Left lung (tissue), 10 donors: ENCODE data around the gene GPR158. TPM values are rescaled to one million over a fixed set of nuclear protein-coding genes. Genes with fewer than 3 reads are reported as not detected.

Source experiments
- ATAC-seq: fragments of 200-7000 bp; cut with Tn5 transposase; one replicate; pipeline ENCODE4 v1.9.1; 2020; ENCODE audit warnings: moderate library complexity
- DNase-seq, 4 donors: peaks; one replicate each; pipeline ENCODE4 v3.0.0-alpha.2; 2013 to 2020
- H3K27ac ChIP-seq, 2 donors: fragments of 200-600 bp; sonication (generic) in 1 of 2; one replicate each; pipeline versions ENCODE4 v1.5.0 to v1.8.0; 2020 to 2021
- H3K27me3 ChIP-seq, 2 donors: fragments of 200-600 bp; sonication (generic) in 1 of 2; one replicate each; pipeline versions ENCODE4 v1.5.0 to v1.8.0; 2020 to 2021
- H3K36me3 ChIP-seq, 2 donors: fragments of 200-600 bp; sonication (generic) in 1 of 2; one replicate each; pipeline versions ENCODE4 v1.5.0 to v1.8.0; 2020 to 2021
- H3K4me1 ChIP-seq, 2 donors: fragments of 200-600 bp; one replicate each; pipeline ENCODE4 v1.8.0; 2021
- H3K4me3 ChIP-seq, 2 donors: fragments of 200-600 bp; sonication (generic) in 1 of 2; one replicate each; pipeline versions ENCODE4 v1.5.0 to v1.8.0; 2020 to 2021; ENCODE audit warnings: mild to moderate bottlenecking in 1 of 2
- H3K9me3 ChIP-seq, 2 donors: fragments of 200-600 bp; sonication (generic) in 1 of 2; one replicate each; pipeline versions ENCODE4 v1.5.0 to v1.8.0; 2020 to 2021
- intact Hi-C, 2 donors: fragments of 100-400 bp; cut with DNase I; formaldehyde crosslinking; loops; one replicate each; pipeline versions ENCODE4 v1.11.2 to v1.14.2; 2022
- polyA plus RNA-seq, 6 donors: library from polyadenylated mRNA; unstranded; fragments of 120-200 nt; gene quantifications; one replicate each; pipeline ENCODE4 v1.2.1, GENCODE V29; 2013; ENCODE audit not compliant: insufficient read length in 6 of 6
- total RNA-seq, 2 donors: library from RNA; stranded (reverse); fragmentation: NEBNext Ultra II Directional; extraction: Animal tissue kit (Norgen Biotek cat#: 25700); gene quantifications; one replicate each; pipeline ENCODE4 v1.2.1, GENCODE V29; 2021
- TF ChIP-seq, protein P1 (sequence below), 2 donors: fragments of 200-600 bp; sonication (generic) in 1 of 2; IDR thresholded peaks; one replicate each; pipeline versions ENCODE4 v1.5.0 to v1.8.0; 2021; ENCODE audit warnings: antibody characterized with exemption in 2 of 2
- donor health status: DM: no; HTN: yes; CAD: no.
- donor health status: DM: no; HTN: no; CAD: no.

The GPR158 gene
- total and polyA plus RNA-seq, 8 donors = 0.05 to 1.5 (median 0.88) TPM

- Histone ChIP-seq H3K27ac (no peak overlapping the region), H3K27me3 (no peaks in the 10 kb centered on the region), H3K4me3 (no peak overlapping the region), H3K4me1 (no peaks in the 10 kb centered on the region), H3K36me3 (no peaks in the 10 kb centered on the region), H3K9me3 (no peaks in the 10 kb centered on the region)
- ATAC-seq (no peak), DNase-seq (no peak)
- TF ChIP-seq, protein P1, sequence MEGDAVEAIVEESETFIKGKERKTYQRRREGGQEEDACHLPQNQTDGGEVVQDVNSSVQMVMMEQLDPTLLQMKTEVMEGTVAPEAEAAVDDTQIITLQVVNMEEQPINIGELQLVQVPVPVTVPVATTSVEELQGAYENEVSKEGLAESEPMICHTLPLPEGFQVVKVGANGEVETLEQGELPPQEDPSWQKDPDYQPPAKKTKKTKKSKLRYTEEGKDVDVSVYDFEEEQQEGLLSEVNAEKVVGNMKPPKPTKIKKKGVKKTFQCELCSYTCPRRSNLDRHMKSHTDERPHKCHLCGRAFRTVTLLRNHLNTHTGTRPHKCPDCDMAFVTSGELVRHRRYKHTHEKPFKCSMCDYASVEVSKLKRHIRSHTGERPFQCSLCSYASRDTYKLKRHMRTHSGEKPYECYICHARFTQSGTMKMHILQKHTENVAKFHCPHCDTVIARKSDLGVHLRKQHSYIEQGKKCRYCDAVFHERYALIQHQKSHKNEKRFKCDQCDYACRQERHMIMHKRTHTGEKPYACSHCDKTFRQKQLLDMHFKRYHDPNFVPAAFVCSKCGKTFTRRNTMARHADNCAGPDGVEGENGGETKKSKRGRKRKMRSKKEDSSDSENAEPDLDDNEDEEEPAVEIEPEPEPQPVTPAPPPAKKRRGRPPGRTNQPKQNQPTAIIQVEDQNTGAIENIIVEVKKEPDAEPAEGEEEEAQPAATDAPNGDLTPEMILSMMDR (IDR thresholded peaks at IDR 0.05) = no peak
- intact Hi-C loops = no loop called here
Observed at GRCh38 chr10:25627606-25628005, 452.8 kb downstream of the GPR158 start.

- Histone ChIP-seq H3K36me3 (no peaks in the 10 kb centered on the region), H3K4me3 (no peak overlapping the region), H3K27ac (no peak overlapping the region), H3K27me3 (no peaks in the 10 kb centered on the region), H3K4me1 (no peaks in the 10 kb centered on the region), H3K9me3 (no peaks in the 10 kb centered on the region)
- TF ChIP-seq, protein P1 (IDR thresholded peaks at IDR 0.05) = no peak
- no peak for DNase-seq
- no peak for ATAC-seq
- intact Hi-C loops = no loop called here
Observed at GRCh38 chr10:25629333-25629732, 454.5 kb downstream of the GPR158 start.

DNA sequence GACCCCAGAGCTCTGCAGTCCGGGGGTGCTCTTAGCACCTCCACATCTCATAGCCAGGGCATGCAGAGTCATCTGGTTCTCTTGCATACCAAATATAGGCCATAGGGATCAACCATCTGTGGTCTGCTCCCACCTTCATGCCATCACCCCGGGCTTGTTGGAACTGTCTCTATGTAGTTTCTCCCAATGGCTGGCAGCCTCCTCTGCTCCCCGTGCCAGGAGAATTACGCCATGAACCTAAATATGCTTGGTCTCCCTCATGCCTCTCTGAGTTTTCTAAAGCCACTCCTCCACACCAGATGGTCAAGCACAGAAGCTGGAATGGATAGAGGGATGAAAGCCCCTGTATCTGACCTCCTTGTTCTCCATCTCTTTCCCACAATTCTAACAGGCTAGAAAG lies 456.7 kb downstream of the GPR158 start:
- TF ChIP-seq, protein P1 (IDR thresholded peaks at IDR 0.05) = no peak
- Histone ChIP-seq H3K27ac (no peak overlapping the region), H3K4me3 (no peak overlapping the region), H3K27me3 (no peaks in the 10 kb centered on the region), H3K4me1 (no peaks in the 10 kb centered on the region), H3K9me3 (no peaks in the 10 kb centered on the region), H3K36me3 (no peaks in the 10 kb centered on the region)
- intact Hi-C loops = no loop called here
- no peak for DNase-seq
- no peak for ATAC-seq

DNA sequence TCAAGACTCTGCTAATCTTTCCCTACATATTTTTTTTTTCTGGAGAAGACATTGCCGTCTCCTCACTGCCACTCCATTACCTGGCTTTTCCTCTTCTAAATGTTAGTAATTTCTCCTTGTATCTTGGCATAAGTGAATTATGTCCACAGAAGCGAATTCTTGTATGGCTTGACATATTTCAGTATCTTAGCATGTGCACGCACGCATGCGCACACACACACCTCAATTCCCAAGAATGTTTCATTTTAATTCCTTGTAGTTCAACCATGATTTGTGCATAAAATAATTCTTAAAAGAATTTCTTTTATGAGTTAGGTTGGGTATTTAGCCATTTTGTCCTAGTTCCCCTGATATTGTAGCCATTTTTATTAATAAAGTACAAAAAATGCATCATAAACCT lies 458.0 kb downstream of the GPR158 start:
- TF ChIP-seq, protein P1 (IDR thresholded peaks at IDR 0.05) = no peak
- Histone ChIP-seq H3K4me3 (no peak overlapping the region), H3K36me3 (no peaks in the 10 kb centered on the region), H3K4me1 (no peaks in the 10 kb centered on the region), H3K9me3 (no peaks in the 10 kb centered on the region), H3K27ac (no peak overlapping the region), H3K27me3 (no peaks in the 10 kb centered on the region)
- ATAC-seq (no peak), DNase-seq (no peak)
- intact Hi-C loops = no loop called here

DNA sequence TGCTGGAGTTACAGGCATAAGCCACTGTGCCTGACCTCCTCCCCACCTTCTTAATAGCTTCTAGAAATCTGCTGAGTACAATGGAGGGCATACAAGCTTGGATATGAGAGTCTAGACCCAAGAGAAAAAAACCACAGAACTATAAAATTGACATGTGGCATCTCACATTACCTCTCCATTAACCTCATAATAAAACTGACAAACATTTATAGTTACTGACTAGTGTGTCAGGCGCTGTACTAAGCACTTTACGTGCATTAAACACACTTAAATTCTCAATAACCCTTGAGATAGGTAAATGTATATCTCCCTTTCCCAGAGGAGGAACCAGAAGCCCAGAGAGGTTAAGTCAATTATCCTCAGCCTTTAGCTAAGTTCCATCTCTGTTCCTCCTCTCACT lies 458.7 kb downstream of the GPR158 start:
- ATAC-seq = no peak
- intact Hi-C loops = no loop called here
- Histone ChIP-seq H3K27me3 (no peaks in the 10 kb centered on the region), H3K27ac (no peak overlapping the region), H3K4me1 (no peaks in the 10 kb centered on the region), H3K36me3 (no peaks in the 10 kb centered on the region), H3K4me3 (no peak overlapping the region), H3K9me3 (no peaks in the 10 kb centered on the region)
- TF ChIP-seq, protein P1 (IDR thresholded peaks at IDR 0.05) = no peak
- DNase-seq = no peak
